OCI-LY7 (cell line): ENCODE data around the gene KDSR. TPM values are rescaled to one million over a fixed set of nuclear protein-coding genes. Genes with fewer than 3 reads are reported as not detected.

Experiments
- BruUV-seq: library from RNA; stranded (reverse); fragments of 400-500 nt; replicated peaks from 2 replicates; lab custom pipeline; 2021; lab: Mats Ljungman, UMichigan
- CTCF ChIA-PET: fragments of 300-600 bp; sonication (Branson Sonifier 250); formaldehyde crosslinking; loops from one replicate; lab custom pipeline; 2022; ENCODE audit warnings: antibody characterized with exemption; ENCODE audit not compliant: unreplicated experiment; lab: Charles Lee
- POLR2A ChIA-PET: fragments of 300-600 bp; sonication (Branson Sonifier 250); formaldehyde crosslinking; loops from one replicate; lab custom pipeline; 2022; ENCODE audit warnings: antibody characterized with exemption; lab: Charles Lee
- DNase-seq: peaks from one replicate; pipeline ENCODE4 v3.0.0-alpha.2; 2015; ENCODE audit warnings: low spot score
- H2AFZ ChIP-seq: fragments of 200-600 bp; sonication (generic), shearing (Covaris generic); 2 replicates; pipeline ENCODE4 v1.6.1; 2014; ENCODE audit warnings: mild to moderate bottlenecking, antibody characterized with exemption, low read length, moderate library complexity
- H3K27ac ChIP-seq: fragments of 200-600 bp; sonication (generic); 2 replicates; pipeline ENCODE4 v1.5.1; 2014; ENCODE audit warnings: mixed run types, low read depth, mild to moderate bottlenecking, moderate library complexity, low read length, inconsistent platforms; ENCODE audit not compliant: poor library complexity, severe bottlenecking
- H3K36me3 ChIP-seq: fragments of 200-600 bp; sonication (generic); 2 replicates; pipeline ENCODE4 v1.6.1; 2014; ENCODE audit warnings: mild to moderate bottlenecking, antibody characterized with exemption, low read length, moderate library complexity, mixed read lengths; ENCODE audit not compliant: insufficient read depth
- H3K4me1 ChIP-seq: fragments of 200-600 bp; sonication (generic); 2 replicates; pipeline ENCODE4 v1.5.1; 2014; ENCODE audit warnings: mild to moderate bottlenecking, low read length; ENCODE audit not compliant: insufficient read depth, poor library complexity, severe bottlenecking
- H3K4me2 ChIP-seq: fragments of 200-600 bp; sonication (generic); 2 replicates; pipeline ENCODE4 v1.6.1; 2014; ENCODE audit warnings: mild to moderate bottlenecking, low read length
- H3K4me3 ChIP-seq: fragments of 200-600 bp; sonication (generic); 2 replicates; pipeline ENCODE4 v1.5.1; 2014; ENCODE audit warnings: mild to moderate bottlenecking, low read depth, low read length; ENCODE audit not compliant: poor library complexity, severe bottlenecking
- H3K79me2 ChIP-seq: fragments of 200-600 bp; sonication (generic); 2 replicates; pipeline ENCODE4 v1.6.1; 2016; ENCODE audit warnings: low read depth, mild to moderate bottlenecking, low read length, moderate library complexity, mixed read lengths; ENCODE audit not compliant: insufficient read depth
- H3K9me2 ChIP-seq: fragments of 200-600 bp; sonication (generic); 2 replicates; pipeline ENCODE4 v1.6.1; 2016; ENCODE audit warnings: mild to moderate bottlenecking, low read length, mixed read lengths; ENCODE audit not compliant: insufficient read depth
- H3K9me3 ChIP-seq: fragments of 200-600 bp; sonication (generic); 2 replicates; pipeline ENCODE4 v1.6.1; 2014; ENCODE audit warnings: mild to moderate bottlenecking, mixed run types, low read length, mixed read lengths
- H4K20me1 ChIP-seq: fragments of 200-600 bp; sonication (generic); 2 replicates; pipeline ENCODE4 v1.6.1; 2014; ENCODE audit warnings: mild to moderate bottlenecking, antibody characterized with exemption, low read length, moderate library complexity, mixed read lengths; ENCODE audit not compliant: insufficient read depth
- EZH2phosphoT487 ChIP-seq: fragments of 200-600 bp; sonication (generic); IDR thresholded peaks from 2 replicates; pipeline ENCODE4 v1.6.1; 2018; ENCODE audit warnings: low read depth, borderline replicate concordance, mild to moderate bottlenecking, mixed run types, antibody characterized with exemption, low read length, moderate library complexity, mixed read lengths
- intact Hi-C: fragments of 100-400 bp; cut with micrococcal nuclease; formaldehyde crosslinking; loops from one replicate; pipeline ENCODE4 v1.10.0; 2022; ENCODE audit not compliant: unreplicated experiment
- total RNA-seq, 2 experiments: library from RNA; depleted of rRNA in 1 of 2; stranded (reverse); fragments of >200 nt in 1 of 2; shearing (Covaris generic) in 1 of 2; gene quantifications; 2 replicates each; pipeline ENCODE4 v1.2.3, GENCODE V29; 2014 to 2022
- TF ChIP-seq, protein P1 (sequence below): fragments of 200-600 bp; sonication (generic); conservative IDR thresholded peaks from 2 replicates; pipeline ENCODE4 v1.5.1; 2014; ENCODE audit warnings: mild to moderate bottlenecking, antibody characterized with exemption, low read length, moderate library complexity, mixed read lengths

KDSR gene
- total RNA-seq, 2 experiments from 2014 or later, result 6.5 to 13.4 TPM

DNA sequence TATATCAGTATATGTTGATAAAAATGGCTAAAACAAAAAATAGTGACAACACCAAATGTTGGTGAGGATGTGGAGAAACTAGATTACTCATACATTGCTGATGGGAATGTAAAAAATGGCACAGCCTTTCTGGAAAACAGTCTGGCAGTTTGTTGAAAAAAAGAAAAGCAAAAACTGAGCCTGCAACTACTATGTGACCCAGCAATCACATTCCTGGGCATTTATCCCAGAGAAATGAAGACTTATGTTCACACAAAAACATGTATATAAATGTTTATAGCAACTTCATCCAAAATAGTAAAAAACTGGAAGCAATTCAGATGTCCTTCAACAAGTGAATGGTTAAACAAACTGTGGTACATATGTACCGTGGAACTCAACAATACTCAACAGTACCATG, 7.5 kb upstream of the KDSR start:
- POLR2A ChIA-PET, result no interaction called here
- no TSS peak for BruUV-seq

DNA sequence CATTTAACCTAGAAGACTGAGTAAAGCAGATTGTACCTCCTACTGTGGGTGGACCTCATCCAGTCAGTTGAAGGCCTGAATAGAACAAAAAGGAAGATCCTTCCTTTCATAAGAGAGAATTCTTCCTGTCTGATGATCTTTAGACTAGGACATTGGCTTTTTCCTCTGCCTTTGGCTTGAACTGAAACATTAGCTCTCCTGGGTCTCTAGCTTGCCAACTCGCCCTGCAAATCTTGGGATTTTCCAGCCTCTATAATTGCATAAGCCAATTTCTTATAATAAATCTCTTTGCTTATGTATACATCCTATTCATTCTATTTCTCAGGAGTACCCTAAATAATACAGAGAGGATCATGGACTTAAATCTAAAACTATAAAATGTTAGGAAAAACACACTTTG, 6.2 kb upstream of the KDSR start:
- Histone ChIP-seq H3K4me3 (no peak overlapping the region), H3K4me1 (no peaks in the 10 kb centered on the region), H3K79me2 (no peaks in the 10 kb centered on the region), H3K36me3 (no peaks in the 10 kb centered on the region; the same call in 1 of the 2 replicates), H3K4me2 (no peak overlapping the region), H3K9me3 (no peaks in the 10 kb centered on the region), H2AFZ (no peak overlapping the region), H3K27ac (no peak overlapping the region), H4K20me1 (no peaks in the 10 kb centered on the region), H3K9me2 (no peaks in the 10 kb centered on the region)
- CTCF ChIA-PET, result no interaction called here
- POLR2A ChIA-PET, result no interaction called here
- TF ChIP-seq EZH2phosphoT487, result no peak
- TF ChIP-seq, protein P1, sequence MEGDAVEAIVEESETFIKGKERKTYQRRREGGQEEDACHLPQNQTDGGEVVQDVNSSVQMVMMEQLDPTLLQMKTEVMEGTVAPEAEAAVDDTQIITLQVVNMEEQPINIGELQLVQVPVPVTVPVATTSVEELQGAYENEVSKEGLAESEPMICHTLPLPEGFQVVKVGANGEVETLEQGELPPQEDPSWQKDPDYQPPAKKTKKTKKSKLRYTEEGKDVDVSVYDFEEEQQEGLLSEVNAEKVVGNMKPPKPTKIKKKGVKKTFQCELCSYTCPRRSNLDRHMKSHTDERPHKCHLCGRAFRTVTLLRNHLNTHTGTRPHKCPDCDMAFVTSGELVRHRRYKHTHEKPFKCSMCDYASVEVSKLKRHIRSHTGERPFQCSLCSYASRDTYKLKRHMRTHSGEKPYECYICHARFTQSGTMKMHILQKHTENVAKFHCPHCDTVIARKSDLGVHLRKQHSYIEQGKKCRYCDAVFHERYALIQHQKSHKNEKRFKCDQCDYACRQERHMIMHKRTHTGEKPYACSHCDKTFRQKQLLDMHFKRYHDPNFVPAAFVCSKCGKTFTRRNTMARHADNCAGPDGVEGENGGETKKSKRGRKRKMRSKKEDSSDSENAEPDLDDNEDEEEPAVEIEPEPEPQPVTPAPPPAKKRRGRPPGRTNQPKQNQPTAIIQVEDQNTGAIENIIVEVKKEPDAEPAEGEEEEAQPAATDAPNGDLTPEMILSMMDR, result no peak
- intact Hi-C loops, result no loop called here
- no peak for DNase-seq
- no TSS peak for BruUV-seq

More for the DNA sequence above, 7.5 kb upstream of the KDSR start:
- no peaks in the 10 kb centered on the region for H3K4me1 ChIP-seq
- TF ChIP-seq EZH2phosphoT487, result no peak
- TF ChIP-seq, protein P1, result no peak
- H3K4me2 ChIP-seq, result no peak overlapping the region
- intact Hi-C loops, result no loop called here
- H3K9me3 ChIP-seq, result no peaks in the 10 kb centered on the region
- no peaks in the 10 kb centered on the region for H3K36me3 ChIP-seq
- H3K4me3 ChIP-seq, result no peak overlapping the region
- CTCF ChIA-PET, result no interaction called here
- H3K9me2 ChIP-seq, result no peaks in the 10 kb centered on the region
- H4K20me1 ChIP-seq, result no peaks in the 10 kb centered on the region
- H3K27ac ChIP-seq, result no peak overlapping the region
- no peaks in the 10 kb centered on the region for H3K79me2 ChIP-seq
- H2AFZ ChIP-seq, result no peak overlapping the region
- no peak for DNase-seq

DNA sequence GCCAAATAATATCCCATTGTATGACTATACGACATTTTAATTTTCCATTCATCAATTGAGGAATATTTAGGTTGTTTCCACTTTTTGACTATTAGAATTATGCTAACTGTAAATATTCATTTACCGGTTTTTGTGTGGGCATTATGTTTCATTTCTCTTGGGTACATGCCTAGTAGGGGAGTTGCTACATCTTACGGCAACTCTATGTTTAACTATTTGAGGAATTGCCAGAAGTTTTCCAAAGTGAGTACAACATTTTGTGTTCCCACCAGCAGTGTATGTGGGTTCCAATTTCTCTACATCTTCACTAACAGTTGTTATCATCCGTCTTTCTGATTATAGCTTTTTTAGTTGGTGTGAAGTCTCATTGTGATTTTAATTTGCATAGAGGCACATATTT, 1.6 kb upstream of the KDSR start:
- ChIA-PET CTCF (no interaction called here), POLR2A (no interaction called here)
- intact Hi-C loops, result no loop called here
- no peak overlapping the region for H3K27ac ChIP-seq
- H3K36me3 ChIP-seq, result no peaks in the 10 kb centered on the region; the same call in 1 of the 2 replicates
- BruUV-seq, result no TSS peak
- no peak overlapping the region for H2AFZ ChIP-seq
- H3K9me3 ChIP-seq, result no peaks in the 10 kb centered on the region
- no peaks in the 10 kb centered on the region for H3K79me2 ChIP-seq
- DNase-seq, result no peak
- H3K4me3 ChIP-seq, result no peak overlapping the region
- H3K4me2 ChIP-seq, result no peak overlapping the region
- no peaks in the 10 kb centered on the region for H3K4me1 ChIP-seq
- no peaks in the 10 kb centered on the region for H3K9me2 ChIP-seq
- TF ChIP-seq, protein P1, result no peak
- TF ChIP-seq EZH2phosphoT487, result no peak
- no peaks in the 10 kb centered on the region for H4K20me1 ChIP-seq
